HCT116 (cell line): Measurements from ENCODE around the gene NUP153. TPM values are rescaled to one million over a fixed set of nuclear protein-coding genes. Genes with fewer than 3 reads are reported as not detected.

Experiments used
- ATAC-seq: fragments of 200-7000 bp; cut with Tn5 transposase; 2 replicates; pipeline ENCODE4 v1.9.1; 2020; ENCODE audit warnings: mild to moderate bottlenecking, moderate library complexity
- BruUV-seq: library from RNA; stranded (reverse); fragments of 400-500 nt; replicated peaks from 2 replicates; lab custom pipeline; 2021; lab: Mats Ljungman, UMichigan
- CTCF ChIA-PET: fragments of 300-600 bp; sonication (Branson Sonifier 250); formaldehyde crosslinking; loops from one replicate; lab custom pipeline; 2021; ENCODE audit warnings: antibody characterized with exemption; lab: Charles Lee
- POLR2A ChIA-PET: fragments of 300-600, 350-600 bp; sonication (Branson Sonifier 250); formaldehyde crosslinking; loops from one replicate; lab custom pipeline; 2021; ENCODE audit warnings: antibody characterized with exemption; lab: Charles Lee
- RAD21 ChIA-PET, 2 experiments: fragments of 300-600 bp; sonication (Branson Sonifier 250); formaldehyde crosslinking; loops; one replicate each; lab custom pipeline; 2023; ENCODE audit warnings: low total read pairs in 2 of 2; ENCODE audit not compliant: uncharacterized antibody in 2 of 2, unreplicated experiment in 2 of 2, low non-redundant PET in 1 of 2; lab: Charles Lee
- DNase-seq: peaks from one replicate; pipeline ENCODE4 v3.0.0-alpha.2; 2010; ENCODE audit warnings: low read depth, low spot score
- H2AFZ ChIP-seq: fragments of 200-600 bp; shearing (Covaris generic), sonication (generic); 2 replicates; pipeline ENCODE4 v1.6.1; 2017; ENCODE audit warnings: low read depth, mixed run types, mixed read lengths, antibody characterized with exemption, low read length; ENCODE audit not compliant: poor library complexity, severe bottlenecking
- H3K27ac ChIP-seq: 2 replicates; pipeline ENCODE4 v1.5.1; 2012; ENCODE audit warnings: low read depth, low read length
- H3K27me3 ChIP-seq: fragments of 200-600 bp; sonication (generic); 2 replicates; pipeline ENCODE4 v1.6.1; 2016; ENCODE audit warnings: mixed run types, low read length, mixed read lengths; ENCODE audit not compliant: insufficient read depth
- H3K36me3 ChIP-seq, 2 experiments: fragments of 200-500 bp in 1 of 2; fragments of 200-600 bp in 1 of 2; sonication (Bioruptor generic) in 1 of 2; sonication (generic) in 1 of 2; 2 replicates each; pipeline versions ENCODE4 v1.5.1 to v1.6.1; 2014 to 2016; ENCODE audit warnings: low read length in 2 of 2, inconsistent platforms in 1 of 2, mixed read lengths in 1 of 2, mixed run types in 1 of 2; ENCODE audit not compliant: insufficient read depth in 2 of 2, control insufficient read depth in 1 of 2
- H3K4me1 ChIP-seq, 2 experiments: fragments of 200-600 bp in 1 of 2; sonication (generic) in 1 of 2; 2 replicates each; pipeline versions ENCODE4 v1.5.1 to v1.6.1; 2012 to 2017; ENCODE audit warnings: low read length in 2 of 2, inconsistent platforms in 1 of 2, mild to moderate bottlenecking in 1 of 2, mixed read lengths in 1 of 2, mixed run types in 1 of 2, moderate library complexity in 1 of 2; ENCODE audit not compliant: insufficient read depth in 2 of 2, control insufficient read depth in 1 of 2
- H3K4me2 ChIP-seq: fragments of 200-600 bp; sonication (generic); 2 replicates; pipeline ENCODE4 v1.6.1; 2017; ENCODE audit warnings: mixed run types, low read length, mixed read lengths
- H3K4me3 ChIP-seq, 2 experiments: fragments of 200-600 bp in 1 of 2; sonication (generic) in 1 of 2; replicated peaks in 1 of 2; 2 replicates each; pipeline ENCODE4 v1.5.1; 2011 to 2016; ENCODE audit warnings: low read length in 2 of 2, control low read depth in 1 of 2, low read depth in 1 of 2, mild to moderate bottlenecking in 1 of 2, mixed read lengths in 1 of 2, mixed run types in 1 of 2
- H3K79me2 ChIP-seq: fragments of 200-600 bp; sonication (generic); 2 replicates; pipeline ENCODE4 v1.6.1; 2017; ENCODE audit warnings: mild to moderate bottlenecking, mixed run types, low read length, moderate library complexity, mixed read lengths; ENCODE audit not compliant: insufficient read depth
- H3K9ac ChIP-seq: fragments of 200-600 bp; sonication (generic); 2 replicates; pipeline ENCODE4 v1.6.1; 2016; ENCODE audit warnings: low read length, mixed read lengths
- H3K9me2 ChIP-seq: fragments of 200-600 bp; sonication (generic), shearing (Covaris generic); 2 replicates; pipeline ENCODE4 v1.6.1; 2017; ENCODE audit warnings: mixed run types, mild to moderate bottlenecking, moderate library complexity; ENCODE audit not compliant: insufficient read depth
- H3K9me3 ChIP-seq, 2 experiments: fragments of 200-500 bp in 1 of 2; fragments of 200-600 bp in 1 of 2; sonication (Bioruptor generic) in 1 of 2; sonication (generic) in 1 of 2; 2 replicates each; pipeline ENCODE4 v1.6.1; 2014 to 2017; ENCODE audit warnings: low read length in 2 of 2, mixed read lengths in 2 of 2, inconsistent platforms in 1 of 2, low read depth in 1 of 2, mild to moderate bottlenecking in 1 of 2, mixed run types in 1 of 2, moderate library complexity in 1 of 2; ENCODE audit not compliant: control insufficient read depth in 1 of 2, insufficient read depth in 1 of 2
- H4K20me1 ChIP-seq: fragments of 200-600 bp; sonication (generic), shearing (Covaris generic); 2 replicates; pipeline ENCODE4 v1.6.1; 2017; ENCODE audit warnings: mixed run types, mild to moderate bottlenecking, moderate library complexity; ENCODE audit not compliant: insufficient read depth
- CEBPB ChIP-seq: IDR thresholded peaks from 2 replicates; pipeline ENCODE4 v1.6.1; 2012; ENCODE audit warnings: low read depth
- CTCF ChIP-seq, 3 experiments: fragments of 200-600 bp in 1 of 3; sonication (generic) in 1 of 3; IDR thresholded peaks in 2 of 3; conservative IDR thresholded peaks in 1 of 3; 2 replicates each; pipeline ENCODE4 v1.5.1; 2012 to 2017; ENCODE audit warnings: low read depth in 2 of 3, low read length in 2 of 3, antibody characterized with exemption in 1 of 3, borderline replicate concordance in 1 of 3, control low read depth in 1 of 3, mild to moderate bottlenecking in 1 of 3, mixed read lengths in 1 of 3, mixed run types in 1 of 3, moderate library complexity in 1 of 3; ENCODE audit not compliant: insufficient read depth in 1 of 3
- EGR1 ChIP-seq: IDR thresholded peaks from 2 replicates; pipeline ENCODE4 v1.6.1; 2012; ENCODE audit warnings: low read depth
- ELF1 ChIP-seq: IDR thresholded peaks from 2 replicates; pipeline ENCODE4 v1.6.1; 2012; ENCODE audit warnings: low read depth, borderline replicate concordance
- EZH2 ChIP-seq: fragments of 200-600 bp; sonication (generic); IDR thresholded peaks from 2 replicates; pipeline ENCODE4 v1.6.1; 2017; ENCODE audit warnings: antibody characterized with exemption, mixed run types
- MAX ChIP-seq: IDR thresholded peaks from 2 replicates; pipeline ENCODE4 v1.6.1; 2012
- POLR2AphosphoS5 ChIP-seq: IDR thresholded peaks from 2 replicates; pipeline ENCODE4 v1.6.1; 2011; ENCODE audit warnings: mild to moderate bottlenecking, low read depth, low read length, moderate library complexity
- RAD21 ChIP-seq: IDR thresholded peaks from 2 replicates; pipeline ENCODE4 v1.6.1; 2012; ENCODE audit warnings: low read depth, mild to moderate bottlenecking
- SIN3A ChIP-seq: IDR thresholded peaks from 2 replicates; pipeline ENCODE4 v1.6.1; 2012; ENCODE audit warnings: low read depth
- SP1 ChIP-seq: IDR thresholded peaks from 2 replicates; pipeline ENCODE4 v1.6.1; 2012; ENCODE audit warnings: low read depth
- YY1 ChIP-seq: IDR thresholded peaks from 2 replicates; pipeline ENCODE4 v1.6.1; 2011; ENCODE audit warnings: low read length, low read depth, moderate library complexity, mild to moderate bottlenecking; ENCODE audit not compliant: insufficient replicate concordance; ENCODE audit errors: extremely low read depth
- ZBTB33 ChIP-seq: IDR thresholded peaks from 2 replicates; pipeline ENCODE4 v1.6.1; 2011; ENCODE audit warnings: mild to moderate bottlenecking, low read length, moderate library complexity; ENCODE audit not compliant: insufficient replicate concordance; ENCODE audit errors: extremely low read depth
- ZFX ChIP-seq: fragments of 450-650 bp; IDR thresholded peaks from 2 replicates; pipeline ENCODE4 v1.6.1; 2017
- intact Hi-C: fragments of 100-400 bp; cut with micrococcal nuclease; formaldehyde crosslinking; loops from 2 replicates; pipeline ENCODE4 v1.10.0; 2022
- total RNA-seq: library from RNA; stranded (reverse); gene quantifications from one replicate; pipeline ENCODE4 v1.2.1, GENCODE V29; 2021; ENCODE audit not compliant: unreplicated experiment

The NUP153 gene
- total RNA-seq, 1 experiment from 2014 or later, result 51.6 TPM

GRCh38 chr6:17707371-17707651 lies 586 bp upstream of the NUP153 start:
- POLR2A ChIA-PET, result interaction anchor here (1.1 to 1.7 kb wide), 2 partner anchors 7 to 12 kb away, joined by 3 to 5 read pairs; no protein-coding TSS in a partner anchor
- no peak for DNase-seq
- H2AFZ ChIP-seq, result peak overlapping the region; percentile 90

GRCh38 chr6:17705778-17706579 lies 746 bp downstream of the NUP153 start:
- Histone ChIP-seq H3K9me3 (no peaks in the 10 kb centered on the region), H3K4me1 (peaks cover 33 to 42% of the 10 kb centered on the region in 2 experiments), H3K27me3 (no peaks in the 10 kb centered on the region), H3K9ac (peak overlapping the region; percentile 100), H3K36me3 (no peaks in the 10 kb centered on the region), H3K79me2 (peaks cover 58% of the 10 kb centered on the region), H2AFZ (no peak overlapping the region), H3K9me2 (no peaks in the 10 kb centered on the region), H3K4me2 (peak overlapping the region; percentile 72), H3K27ac (peak overlapping the region; percentile 88), H3K4me3 (peak overlapping the region; percentile 88 to 93), H4K20me1 (peaks cover 3% of the 10 kb centered on the region; the same call in 1 of the 2 replicates)
- ChIA-PET RAD21 (no interaction called here), CTCF (interaction anchor here (1.0 kb wide), 1 partner anchor 14 kb away, joined by 3 read pairs; no protein-coding TSS in a partner anchor), POLR2A (interaction anchor here (1.1 to 1.7 kb wide), 2 partner anchors 9 to 14 kb away, joined by 3 to 5 read pairs; no protein-coding TSS in a partner anchor)
- BruUV-seq, result no TSS peak
- DNase-seq (no peak), ATAC-seq (peak; percentile 60)
- intact Hi-C loops, result no loop called here
- TF ChIP-seq ZBTB33 (no peak), CTCF (IDR thresholded peaks at IDR 0.05 in 2 of 3, conservative IDR thresholded peaks at IDR 0.05 in 1 of 3; ENCODE audit: borderline replicate concordance in 1 of 3, insufficient read depth in 1 of 3, low read depth in 2 of 3, low read length in 2 of 3) (peak in 2 of 3 experiments; percentile 3 to 16; a peak in 1 of 6 replicates), ELF1 (no peak), POLR2AphosphoS5 (0 out of 2 replicates have a peak, but pooled peaks have one; percentile 5), RAD21 (no peak), MAX (peak; percentile 75), SIN3A (no peak), YY1 (peak; percentile 36), ZFX (peak; percentile 96), EGR1 (peak; percentile 57)

More at GRCh38 chr6:17707371-17707651, 586 bp upstream of the NUP153 start:
- H3K4me1 ChIP-seq, result peaks cover 27 to 34% of the 10 kb centered on the region in 2 experiments
- peaks cover 44% of the 10 kb centered on the region for H3K79me2 ChIP-seq
- peak overlapping the region; percentile 72 for H3K4me2 ChIP-seq
- H3K36me3 ChIP-seq, result no peaks in the 10 kb centered on the region
- H4K20me1 ChIP-seq, result peaks cover 3% of the 10 kb centered on the region; the same call in 1 of the 2 replicates
- intact Hi-C loops, result no loop called here
- H3K9me3 ChIP-seq, result no peaks in the 10 kb centered on the region
- ATAC-seq, result no peak
- TF ChIP-seq SIN3A, result no peak
- TF ChIP-seq SP1, result no peak
- no peak for TF ChIP-seq CEBPB
- no peak for TF ChIP-seq EZH2
- peak overlapping the region; percentile 88 to 93 for H3K4me3 ChIP-seq
- H3K27ac ChIP-seq, result peak overlapping the region; percentile 88; the same call in 1 of the 2 replicates
- ChIA-PET CTCF (interaction anchor here (1.0 kb wide), 1 partner anchor 12 kb away, joined by 3 read pairs; no protein-coding TSS in a partner anchor), RAD21 (no interaction called here)
- H3K27me3 ChIP-seq, result no peaks in the 10 kb centered on the region
- H3K9me2 ChIP-seq, result no peaks in the 10 kb centered on the region
- peak overlapping the region; percentile 100 for H3K9ac ChIP-seq
- TSS peak; percentile 82 for BruUV-seq
